Breast epithelium (tissue), 3 donors: ENCODE data around the gene IQGAP1.

Experiments
- POLR2A ChIP-seq: fragments of 450-650 bp; IDR thresholded peaks from one replicate; pipeline ENCODE4 v1.6.1; 2016; ENCODE audit warnings: antibody characterized with exemption, mild to moderate bottlenecking, moderate library complexity
- TF ChIP-seq, protein P1 (sequence below), 3 donors: fragments of 450-650 bp; IDR thresholded peaks; one replicate each; pipeline ENCODE4 v1.5.1; 2016 to 2017; ENCODE audit warnings: antibody characterized with exemption in 3 of 3, mild to moderate bottlenecking in 3 of 3, moderate library complexity in 3 of 3

DNA sequence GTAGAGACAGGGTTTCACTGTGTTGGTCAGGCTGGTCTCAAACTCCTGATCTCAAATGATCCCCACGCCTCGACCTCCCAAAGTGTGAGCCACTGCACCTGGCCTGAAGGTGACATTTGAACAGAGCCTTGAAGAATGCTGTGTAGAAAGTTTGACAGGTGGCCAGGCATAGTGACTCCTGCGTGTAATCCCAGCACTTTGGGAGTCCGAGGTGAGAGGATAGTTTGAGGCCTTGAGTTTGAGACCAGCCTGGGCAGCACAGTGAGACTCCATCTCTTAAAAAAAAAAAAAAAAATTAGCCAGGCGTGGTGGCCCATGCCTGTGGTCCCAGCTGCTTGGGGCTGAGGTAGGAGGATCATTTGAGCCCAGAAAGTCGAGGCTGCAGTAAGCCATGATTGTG is 1.5 kb downstream of the IQGAP1 start:
- TF ChIP-seq, protein P1, sequence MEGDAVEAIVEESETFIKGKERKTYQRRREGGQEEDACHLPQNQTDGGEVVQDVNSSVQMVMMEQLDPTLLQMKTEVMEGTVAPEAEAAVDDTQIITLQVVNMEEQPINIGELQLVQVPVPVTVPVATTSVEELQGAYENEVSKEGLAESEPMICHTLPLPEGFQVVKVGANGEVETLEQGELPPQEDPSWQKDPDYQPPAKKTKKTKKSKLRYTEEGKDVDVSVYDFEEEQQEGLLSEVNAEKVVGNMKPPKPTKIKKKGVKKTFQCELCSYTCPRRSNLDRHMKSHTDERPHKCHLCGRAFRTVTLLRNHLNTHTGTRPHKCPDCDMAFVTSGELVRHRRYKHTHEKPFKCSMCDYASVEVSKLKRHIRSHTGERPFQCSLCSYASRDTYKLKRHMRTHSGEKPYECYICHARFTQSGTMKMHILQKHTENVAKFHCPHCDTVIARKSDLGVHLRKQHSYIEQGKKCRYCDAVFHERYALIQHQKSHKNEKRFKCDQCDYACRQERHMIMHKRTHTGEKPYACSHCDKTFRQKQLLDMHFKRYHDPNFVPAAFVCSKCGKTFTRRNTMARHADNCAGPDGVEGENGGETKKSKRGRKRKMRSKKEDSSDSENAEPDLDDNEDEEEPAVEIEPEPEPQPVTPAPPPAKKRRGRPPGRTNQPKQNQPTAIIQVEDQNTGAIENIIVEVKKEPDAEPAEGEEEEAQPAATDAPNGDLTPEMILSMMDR (IDR thresholded peaks at IDR 0.05), result no peak
- TF ChIP-seq POLR2A, result no peak
